Uterus (tissue), 2 donors: ENCODE results near the gene INPP5D.

Source experiments
- POLR2A ChIP-seq, 2 donors: fragments of 450-650 bp; IDR thresholded peaks; one replicate each; pipeline ENCODE4 v1.6.1; 2016; ENCODE audit warnings: antibody characterized with exemption in 2 of 2, mild to moderate bottlenecking in 1 of 2, moderate library complexity in 1 of 2
- TF ChIP-seq, protein P1 (sequence below), 4 experiments: fragments of 200-600 bp in 2 of 4; fragments of 450-650 bp in 2 of 4; sonication (generic) in 2 of 4; IDR thresholded peaks; one replicate each; pipeline ENCODE4 v1.5.1; 2016 to 2019; ENCODE audit warnings: antibody characterized with exemption in 4 of 4, mild to moderate bottlenecking in 2 of 4, moderate library complexity in 1 of 4

DNA sequence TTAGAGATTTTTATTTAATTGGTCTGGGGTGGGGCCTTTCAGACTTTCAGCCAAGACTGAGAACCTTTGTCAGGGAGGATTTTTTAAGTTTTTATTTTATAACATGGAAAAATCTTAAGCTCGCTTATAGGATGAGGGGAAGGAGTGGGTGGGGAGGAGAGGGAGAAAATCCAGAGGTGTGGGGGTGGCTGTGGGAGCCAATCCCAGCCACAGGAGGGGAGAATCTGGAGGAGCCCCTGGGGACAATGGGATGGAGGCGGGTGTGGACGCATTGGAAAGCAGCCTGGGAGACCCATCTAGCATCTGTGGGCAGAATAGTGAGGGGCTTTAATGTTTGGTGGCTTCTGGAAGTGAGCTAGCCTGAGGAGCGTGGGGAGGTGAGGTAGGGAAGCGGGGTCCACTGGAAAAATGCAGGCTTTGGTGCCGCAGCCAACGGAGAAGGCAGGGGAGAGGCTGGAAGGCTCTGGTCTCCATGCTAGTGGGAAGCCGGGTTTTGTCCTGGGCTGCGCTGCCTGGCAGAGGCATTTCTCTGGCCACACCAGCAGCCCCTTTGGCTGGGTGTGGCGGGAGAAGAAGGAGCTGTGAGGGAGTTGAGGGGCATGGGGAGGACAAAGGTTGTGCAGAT lies 11.5 kb upstream of the INPP5D start:
- TF ChIP-seq, protein P1, sequence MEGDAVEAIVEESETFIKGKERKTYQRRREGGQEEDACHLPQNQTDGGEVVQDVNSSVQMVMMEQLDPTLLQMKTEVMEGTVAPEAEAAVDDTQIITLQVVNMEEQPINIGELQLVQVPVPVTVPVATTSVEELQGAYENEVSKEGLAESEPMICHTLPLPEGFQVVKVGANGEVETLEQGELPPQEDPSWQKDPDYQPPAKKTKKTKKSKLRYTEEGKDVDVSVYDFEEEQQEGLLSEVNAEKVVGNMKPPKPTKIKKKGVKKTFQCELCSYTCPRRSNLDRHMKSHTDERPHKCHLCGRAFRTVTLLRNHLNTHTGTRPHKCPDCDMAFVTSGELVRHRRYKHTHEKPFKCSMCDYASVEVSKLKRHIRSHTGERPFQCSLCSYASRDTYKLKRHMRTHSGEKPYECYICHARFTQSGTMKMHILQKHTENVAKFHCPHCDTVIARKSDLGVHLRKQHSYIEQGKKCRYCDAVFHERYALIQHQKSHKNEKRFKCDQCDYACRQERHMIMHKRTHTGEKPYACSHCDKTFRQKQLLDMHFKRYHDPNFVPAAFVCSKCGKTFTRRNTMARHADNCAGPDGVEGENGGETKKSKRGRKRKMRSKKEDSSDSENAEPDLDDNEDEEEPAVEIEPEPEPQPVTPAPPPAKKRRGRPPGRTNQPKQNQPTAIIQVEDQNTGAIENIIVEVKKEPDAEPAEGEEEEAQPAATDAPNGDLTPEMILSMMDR (IDR thresholded peaks at IDR 0.05): no peak
- no peak for TF ChIP-seq POLR2A (IDR thresholded peaks at IDR 0.05)
